SK-N-SH (cell line): ENCODE measurements around the gene SERINC1. TPM values are rescaled to one million over a fixed set of nuclear protein-coding genes. Genes with fewer than 3 reads are reported as not detected.

Source experiments
- CTCF ChIA-PET: fragments of 300-600, 350-600 bp; formaldehyde crosslinking; extraction: SDS; loops from one replicate; lab custom pipeline; 2021; lab: Yijun Ruan, JAX
- POLR2A ChIA-PET: fragments of 350-600 bp; sonication (Branson Sonifier 250); formaldehyde crosslinking; extraction: SDS; loops from one replicate; lab custom pipeline; 2020; ENCODE audit warnings: antibody characterized with exemption, inconsistent platforms; lab: Yijun Ruan, JAX
- DNase-seq: peaks from one replicate; pipeline ENCODE4 v3.0.0; 2012
- H2AFZ ChIP-seq: fragments of 200-600 bp; sonication (generic); 2 replicates; pipeline ENCODE4 v1.8.1; 2016; ENCODE audit warnings: antibody characterized with exemption, mild to moderate bottlenecking, low read depth
- H3F3A ChIP-seq: fragments of 200-600 bp; sonication (generic); replicated peaks from 2 replicates; pipeline ENCODE3; 2016; ENCODE audit warnings: antibody characterized with exemption, mild to moderate bottlenecking; ENCODE audit not compliant: insufficient read depth
- H3K27ac ChIP-seq, 2 experiments: fragments of 200-500 bp in 1 of 2; fragments of 200-600 bp in 1 of 2; sonication (Bioruptor generic) in 1 of 2; sonication (generic), shearing (Covaris generic) in 1 of 2; 2 replicates each; pipeline versions ENCODE4 v1.5.1 to v1.6.1; 2014 to 2016; ENCODE audit warnings: low read depth in 2 of 2, inconsistent platforms in 1 of 2, low read length in 1 of 2, mild to moderate bottlenecking in 1 of 2, mixed read lengths in 1 of 2
- H3K27me3 ChIP-seq: fragments of 200-600 bp; sonication (generic), shearing (Covaris generic); 2 replicates; pipeline ENCODE4 v1.6.1; 2016; ENCODE audit warnings: mixed run types; ENCODE audit not compliant: insufficient read depth
- H3K36me3 ChIP-seq, 2 experiments: fragments of 200-500 bp in 1 of 2; fragments of 200-600 bp in 1 of 2; sonication (Bioruptor generic) in 1 of 2; sonication (generic) in 1 of 2; replicated peaks in 1 of 2; 2 replicates each; pipeline versions ENCODE3 to v1.5.1; 2014 to 2016; ENCODE audit warnings: low read length in 1 of 2, mild to moderate bottlenecking in 1 of 2; ENCODE audit not compliant: insufficient read depth in 2 of 2, control insufficient read depth in 1 of 2
- H3K4me1 ChIP-seq, 2 experiments: fragments of 200-500 bp in 1 of 2; fragments of 200-600 bp in 1 of 2; sonication (Bioruptor generic) in 1 of 2; sonication (generic), shearing (Covaris generic) in 1 of 2; 2 replicates each; pipeline versions ENCODE4 v1.5.1 to v1.6.1; 2014 to 2016; ENCODE audit warnings: low read depth in 1 of 2, low read length in 1 of 2, mixed run types in 1 of 2; ENCODE audit not compliant: insufficient read depth in 2 of 2, control insufficient read depth in 1 of 2
- H3K4me2 ChIP-seq: fragments of 200-600 bp; sonication (generic), shearing (Covaris generic); 2 replicates; pipeline ENCODE4 v1.6.1; 2017; ENCODE audit warnings: mixed run types
- H3K4me3 ChIP-seq, 2 experiments: fragments of 200-500 bp in 1 of 2; fragments of 200-600 bp in 1 of 2; sonication (Bioruptor generic) in 1 of 2; sonication (generic), shearing (Covaris generic) in 1 of 2; 2 replicates each; pipeline versions ENCODE4 v1.5.1 to v1.8.1; 2014 to 2016; ENCODE audit warnings: low read depth in 2 of 2, inconsistent platforms in 1 of 2, low read length in 1 of 2, mild to moderate bottlenecking in 1 of 2, mixed read lengths in 1 of 2, moderate library complexity in 1 of 2
- H3K79me2 ChIP-seq: fragments of 200-600 bp; sonication (generic); 2 replicates; pipeline ENCODE4 v1.8.1; 2017; ENCODE audit warnings: mild to moderate bottlenecking; ENCODE audit not compliant: insufficient read depth
- H3K9ac ChIP-seq: fragments of 200-600 bp; sonication (generic); 2 replicates; pipeline ENCODE4 v1.6.1; 2017; ENCODE audit warnings: mixed run types
- H3K9me2 ChIP-seq: fragments of 200-600 bp; sonication (generic); 2 replicates; pipeline ENCODE4 v1.6.1; 2017; ENCODE audit warnings: mixed run types
- H3K9me3 ChIP-seq: fragments of 200-600 bp; sonication (generic); 2 replicates; pipeline ENCODE4 v1.6.1; 2017; ENCODE audit warnings: mixed run types, mild to moderate bottlenecking, moderate library complexity
- H4K20me1 ChIP-seq: fragments of 200-600 bp; sonication (generic); 2 replicates; pipeline ENCODE4 v1.6.1; 2017; ENCODE audit warnings: mild to moderate bottlenecking, mixed run types; ENCODE audit not compliant: insufficient read depth
- CHD2 ChIP-seq: fragments of 150-350 bp; IDR thresholded peaks from 2 replicates; pipeline ENCODE4 v1.6.1; 2018; ENCODE audit warnings: low read length; ENCODE audit not compliant: partially characterized antibody
- ELF1 ChIP-seq: IDR thresholded peaks from 2 replicates; pipeline ENCODE4 v1.4.0; 2012
- FOSL2 ChIP-seq: IDR thresholded peaks from 2 replicates; pipeline ENCODE4 v1.4.0; 2012; ENCODE audit warnings: low read depth, mild to moderate bottlenecking, moderate library complexity, borderline replicate concordance
- FOXM1 ChIP-seq: IDR thresholded peaks from 2 replicates; pipeline ENCODE4 v1.4.0; 2012; ENCODE audit warnings: low read depth, mild to moderate bottlenecking
- MXI1 ChIP-seq: IDR thresholded peaks from 2 replicates; pipeline ENCODE4 v1.6.1; 2012; ENCODE audit warnings: mild to moderate bottlenecking, low read depth, low read length, improper control_type of control experiment
- NFIC ChIP-seq: IDR thresholded peaks from 2 replicates; pipeline ENCODE4 v1.4.0; 2012; ENCODE audit warnings: borderline replicate concordance
- RAD21 ChIP-seq: IDR thresholded peaks from 2 replicates; pipeline ENCODE4 v1.6.1; 2012; ENCODE audit warnings: mild to moderate bottlenecking, low read length
- SMC3 ChIP-seq: IDR thresholded peaks from 2 replicates; pipeline ENCODE4 v1.6.1; 2012; ENCODE audit warnings: low read depth, low read length, improper control_type of control experiment
- WGBS: methylation state at CpG from one replicate; pipeline ENCODE4 v1.1.6; 2017; ENCODE audit warnings: low lambda C conversion rate; 5-methylcytosine and 5-hydroxymethylcytosine counted together
- polyA plus RNA-seq, 3 experiments: library from polyadenylated mRNA; depleted of rRNA; stranded (reverse); fragments of >200 nt; gene quantifications; 2 replicates each; pipeline ENCODE4 v1.2.3, GENCODE V29; 2012
- TF ChIP-seq, protein P1 (sequence below): fragments of 150-350 bp; IDR thresholded peaks from 2 replicates; pipeline ENCODE4 v1.6.1; 2016; ENCODE audit warnings: mild to moderate bottlenecking, low read depth, low read length
- TF ChIP-seq, protein P2 (sequence below): IDR thresholded peaks from 2 replicates; pipeline ENCODE4 v1.4.0; 2012; ENCODE audit warnings: low read depth, borderline replicate concordance
- TF ChIP-seq, protein P3 (sequence below): fragments of 200-600 bp; sonication (generic); IDR thresholded peaks from 2 replicates; pipeline ENCODE4 v1.6.1; 2017; ENCODE audit warnings: antibody characterized with exemption, mild to moderate bottlenecking, moderate library complexity

SERINC1 gene
- polyA plus RNA-seq, 1 of the 3 experiments (the other 2 are of a cell fraction): 55.2 TPM

DNA sequence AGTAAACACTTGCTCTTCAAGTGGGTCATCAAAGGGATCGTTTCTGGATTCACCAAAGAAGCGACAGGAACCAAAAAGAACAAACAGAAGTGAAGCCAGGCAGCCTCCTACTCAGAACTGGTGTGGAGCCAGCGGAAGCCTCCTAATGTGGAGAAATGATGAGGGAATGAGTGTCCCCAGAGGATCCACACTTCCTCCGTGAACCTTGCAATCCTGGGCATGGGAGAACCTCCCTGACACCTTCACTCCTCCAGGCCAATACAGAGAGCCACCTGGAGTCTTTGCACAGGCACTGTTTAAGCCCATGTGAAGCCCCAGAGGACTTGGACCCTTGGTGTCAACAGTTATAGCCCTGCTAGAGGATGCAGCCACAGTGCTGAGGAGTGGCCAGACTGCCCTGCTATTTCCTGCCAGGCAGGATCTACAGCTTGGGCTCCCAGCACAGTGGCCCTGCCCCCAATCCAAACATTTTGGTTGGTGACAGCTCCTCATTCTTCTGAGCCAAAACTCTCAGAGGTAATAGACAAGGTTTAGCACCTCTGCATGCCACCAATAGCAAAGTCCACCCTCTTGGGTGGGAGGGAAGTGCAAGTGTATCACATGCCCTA, 23.2 kb upstream of the SERINC1 start:
- Histone ChIP-seq H3F3A (no peaks in the 10 kb centered on the region), H2AFZ (no peak overlapping the region), H3K9ac (no peak overlapping the region), H3K9me2 (no peaks in the 10 kb centered on the region), H3K27ac (no peak overlapping the region), H3K27me3 (no peaks in the 10 kb centered on the region), H3K4me3 (no peak overlapping the region), H4K20me1 (no peaks in the 10 kb centered on the region), H3K36me3 (no peaks in the 10 kb centered on the region), H3K4me2 (no peak overlapping the region), H3K9me3 (no peaks in the 10 kb centered on the region), H3K4me1 (no peaks in the 10 kb centered on the region)
- CTCF ChIA-PET: interaction anchor here (9.9 kb wide), 1 partner anchor 35 kb away, joined by 215 read pairs; no protein-coding TSS in a partner anchor
- POLR2A ChIA-PET: no interaction called here
- DNase-seq: no peak
- TF ChIP-seq FOXM1: no peak
- no peak for TF ChIP-seq NFIC
- TF ChIP-seq, protein P1, sequence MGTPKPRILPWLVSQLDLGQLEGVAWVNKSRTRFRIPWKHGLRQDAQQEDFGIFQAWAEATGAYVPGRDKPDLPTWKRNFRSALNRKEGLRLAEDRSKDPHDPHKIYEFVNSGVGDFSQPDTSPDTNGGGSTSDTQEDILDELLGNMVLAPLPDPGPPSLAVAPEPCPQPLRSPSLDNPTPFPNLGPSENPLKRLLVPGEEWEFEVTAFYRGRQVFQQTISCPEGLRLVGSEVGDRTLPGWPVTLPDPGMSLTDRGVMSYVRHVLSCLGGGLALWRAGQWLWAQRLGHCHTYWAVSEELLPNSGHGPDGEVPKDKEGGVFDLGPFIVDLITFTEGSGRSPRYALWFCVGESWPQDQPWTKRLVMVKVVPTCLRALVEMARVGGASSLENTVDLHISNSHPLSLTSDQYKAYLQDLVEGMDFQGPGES: no peak
- no peak for TF ChIP-seq ELF1
- no peak for TF ChIP-seq CHD2
- TF ChIP-seq, all 33 proteins: peak for 0
- H3K79me2 ChIP-seq: no peaks in the 10 kb centered on the region
- WGBS: 23% methylated on average over 4 of the region's 4 CpGs

DNA sequence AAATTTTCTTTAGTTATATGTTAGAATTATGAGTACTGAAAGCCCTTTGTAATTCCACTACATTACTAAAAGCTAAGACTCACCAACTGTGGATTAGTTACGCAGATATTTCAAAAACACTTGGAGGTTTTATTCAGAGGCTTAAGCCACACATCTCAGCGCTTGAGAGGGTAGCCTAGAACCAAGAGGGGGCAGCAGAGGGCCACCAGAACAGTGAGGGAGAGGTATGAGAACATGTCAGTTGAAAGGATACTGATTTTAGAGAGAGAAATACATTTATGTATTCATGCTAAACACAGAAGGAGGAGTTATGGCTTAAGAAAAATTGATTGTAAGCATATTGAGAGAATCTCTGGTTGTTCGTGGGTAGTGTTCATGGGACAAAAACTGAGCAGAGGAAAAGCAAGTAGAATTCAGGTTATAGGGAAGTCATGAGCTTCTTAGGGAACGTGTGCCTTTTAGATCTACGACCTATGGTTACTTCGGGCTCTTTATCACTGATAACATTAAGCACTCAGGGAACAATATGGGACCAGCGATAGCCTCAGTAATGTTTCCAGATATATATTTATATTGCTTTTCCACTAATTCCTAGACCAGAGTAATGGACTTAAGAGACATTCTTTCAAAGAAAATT, 20.4 kb upstream of the SERINC1 start:
- no peak overlapping the region; a peak in 1 of 4 replicates for H3K4me3 ChIP-seq
- peak; percentile 70 for DNase-seq
- no peak overlapping the region for H3K9ac ChIP-seq
- no peak overlapping the region for H3K27ac ChIP-seq
- H3K36me3 ChIP-seq: no peaks in the 10 kb centered on the region
- no peaks in the 10 kb centered on the region for H3K9me3 ChIP-seq
- ChIA-PET POLR2A (no interaction called here), CTCF (interaction anchor here (0.5 to 9.9 kb wide), 49 partner anchors 9 to 1228 kb away, joined by 3 to 215 read pairs (median 4); partner anchors contain the start of genes HSF2, PKIB and SERINC1)
- H4K20me1 ChIP-seq: no peaks in the 10 kb centered on the region
- H3K27me3 ChIP-seq: no peaks in the 10 kb centered on the region
- H3K4me1 ChIP-seq: no peaks in the 10 kb centered on the region
- H3K9me2 ChIP-seq: no peaks in the 10 kb centered on the region
- WGBS: 18% methylated on average over 7 of the region's 7 CpGs
- H2AFZ ChIP-seq: no peak overlapping the region
- no peaks in the 10 kb centered on the region for H3F3A ChIP-seq
- H3K4me2 ChIP-seq: no peak overlapping the region
- TF ChIP-seq RAD21 (peak; percentile 87), NFIC (no peak), MXI1 (no peak), SMC3 (peak; percentile 53), FOXM1 (no peak), FOSL2 (no peak)
- TF ChIP-seq, protein P2, sequence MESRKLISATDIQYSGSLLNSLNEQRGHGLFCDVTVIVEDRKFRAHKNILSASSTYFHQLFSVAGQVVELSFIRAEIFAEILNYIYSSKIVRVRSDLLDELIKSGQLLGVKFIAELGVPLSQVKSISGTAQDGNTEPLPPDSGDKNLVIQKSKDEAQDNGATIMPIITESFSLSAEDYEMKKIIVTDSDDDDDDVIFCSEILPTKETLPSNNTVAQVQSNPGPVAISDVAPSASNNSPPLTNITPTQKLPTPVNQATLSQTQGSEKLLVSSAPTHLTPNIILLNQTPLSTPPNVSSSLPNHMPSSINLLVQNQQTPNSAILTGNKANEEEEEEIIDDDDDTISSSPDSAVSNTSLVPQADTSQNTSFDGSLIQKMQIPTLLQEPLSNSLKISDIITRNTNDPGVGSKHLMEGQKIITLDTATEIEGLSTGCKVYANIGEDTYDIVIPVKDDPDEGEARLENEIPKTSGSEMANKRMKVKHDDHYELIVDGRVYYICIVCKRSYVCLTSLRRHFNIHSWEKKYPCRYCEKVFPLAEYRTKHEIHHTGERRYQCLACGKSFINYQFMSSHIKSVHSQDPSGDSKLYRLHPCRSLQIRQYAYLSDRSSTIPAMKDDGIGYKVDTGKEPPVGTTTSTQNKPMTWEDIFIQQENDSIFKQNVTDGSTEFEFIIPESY: no peak
- TF ChIP-seq, protein P3, sequence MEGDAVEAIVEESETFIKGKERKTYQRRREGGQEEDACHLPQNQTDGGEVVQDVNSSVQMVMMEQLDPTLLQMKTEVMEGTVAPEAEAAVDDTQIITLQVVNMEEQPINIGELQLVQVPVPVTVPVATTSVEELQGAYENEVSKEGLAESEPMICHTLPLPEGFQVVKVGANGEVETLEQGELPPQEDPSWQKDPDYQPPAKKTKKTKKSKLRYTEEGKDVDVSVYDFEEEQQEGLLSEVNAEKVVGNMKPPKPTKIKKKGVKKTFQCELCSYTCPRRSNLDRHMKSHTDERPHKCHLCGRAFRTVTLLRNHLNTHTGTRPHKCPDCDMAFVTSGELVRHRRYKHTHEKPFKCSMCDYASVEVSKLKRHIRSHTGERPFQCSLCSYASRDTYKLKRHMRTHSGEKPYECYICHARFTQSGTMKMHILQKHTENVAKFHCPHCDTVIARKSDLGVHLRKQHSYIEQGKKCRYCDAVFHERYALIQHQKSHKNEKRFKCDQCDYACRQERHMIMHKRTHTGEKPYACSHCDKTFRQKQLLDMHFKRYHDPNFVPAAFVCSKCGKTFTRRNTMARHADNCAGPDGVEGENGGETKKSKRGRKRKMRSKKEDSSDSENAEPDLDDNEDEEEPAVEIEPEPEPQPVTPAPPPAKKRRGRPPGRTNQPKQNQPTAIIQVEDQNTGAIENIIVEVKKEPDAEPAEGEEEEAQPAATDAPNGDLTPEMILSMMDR: peak; percentile 93
- TF ChIP-seq, protein P1: no peak
- H3K79me2 ChIP-seq: no peaks in the 10 kb centered on the region
